ENCODE measurements around the gene LHFPL2.

The LHFPL2 gene

GRCh38 chr5:78634634-78635033 is 13.9 kb downstream of the LHFPL2 start:
- no peak for TF ChIP-seq CTCF (IDR thresholded peaks at IDR 0.05; ENCODE audit: insufficient read depth, low read length, poor library complexity, severe bottlenecking)
- no peak for TF ChIP-seq EZH2phosphoT487 (conservative IDR thresholded peaks at IDR 0.05; ENCODE audit: low read length)

GRCh38 chr5:78634229-78634628 is 14.3 kb downstream of the LHFPL2 start:
- H3K9ac ChIP-seq (ENCODE audit: low read length), result no peak overlapping the region
- no peaks in the 10 kb centered on the region for H3K27me3 ChIP-seq (ENCODE audit: low read length)
- H3K27ac ChIP-seq (ENCODE audit: low read depth, low read length), result no peak overlapping the region
- H3K79me2 ChIP-seq (ENCODE audit: insufficient read depth, low read length), result peaks cover 85% of the 10 kb centered on the region
- no peak overlapping the region for H3K4me3 ChIP-seq (ENCODE audit: insufficient read depth, low read length, poor library complexity, severe bottlenecking)
- peaks cover 27% of the 10 kb centered on the region for H3K36me3 ChIP-seq (ENCODE audit: low read length)
- no peak for TF ChIP-seq EZH2phosphoT487 (conservative IDR thresholded peaks at IDR 0.05; ENCODE audit: low read length)
- TF ChIP-seq CTCF (IDR thresholded peaks at IDR 0.05; ENCODE audit: insufficient read depth, low read length, poor library complexity, severe bottlenecking), result no peak
- no peaks in the 10 kb centered on the region for H3K9me3 ChIP-seq (ENCODE audit: insufficient read depth, low read length)
- no peak overlapping the region for H3K4me2 ChIP-seq (ENCODE audit: low read depth, low read length, poor library complexity, severe bottlenecking)
- H3K9me2 ChIP-seq (replicated peaks; ENCODE audit: insufficient read depth, low read length), result no peaks in the 10 kb centered on the region
- peaks cover 2% of the 10 kb centered on the region; the same call in 1 of the 2 replicates for H3F3A ChIP-seq (ENCODE audit: insufficient read depth)
- no peaks in the 10 kb centered on the region; the same call in 1 of the 2 replicates for H4K20me1 ChIP-seq (ENCODE audit: low read depth, low read length)
- H2AFZ ChIP-seq (ENCODE audit: low read depth, low read length, severe bottlenecking), result no peak overlapping the region

More at GRCh38 chr5:78634634-78635033, 13.9 kb downstream of the LHFPL2 start:
- H3K4me3 ChIP-seq (ENCODE audit: insufficient read depth, low read length, poor library complexity, severe bottlenecking), result no peak overlapping the region
- H2AFZ ChIP-seq (ENCODE audit: low read depth, low read length, severe bottlenecking), result no peak overlapping the region
- H3K36me3 ChIP-seq (ENCODE audit: low read length), result peaks cover 28% of the 10 kb centered on the region
- no peaks in the 10 kb centered on the region for H3K9me2 ChIP-seq (replicated peaks; ENCODE audit: insufficient read depth, low read length)
- peaks cover 4% of the 10 kb centered on the region; the same call in 1 of the 2 replicates for H3F3A ChIP-seq (ENCODE audit: insufficient read depth)
- H3K9ac ChIP-seq (ENCODE audit: low read length), result no peak overlapping the region
- no peaks in the 10 kb centered on the region for H3K9me3 ChIP-seq (ENCODE audit: insufficient read depth, low read length)
- H3K79me2 ChIP-seq (ENCODE audit: insufficient read depth, low read length), result peaks cover 85% of the 10 kb centered on the region
- no peaks in the 10 kb centered on the region; the same call in 1 of the 2 replicates for H4K20me1 ChIP-seq (ENCODE audit: low read depth, low read length)
- H3K27ac ChIP-seq (ENCODE audit: low read depth, low read length), result no peak overlapping the region
- H3K27me3 ChIP-seq (ENCODE audit: low read length), result no peaks in the 10 kb centered on the region
- H3K4me2 ChIP-seq (ENCODE audit: low read depth, low read length, poor library complexity, severe bottlenecking), result no peak overlapping the region

- Histone ChIP-seq H3K9ac (ENCODE audit: low read length) (no peak overlapping the region), H3K4me2 (ENCODE audit: low read depth, low read length, poor library complexity, severe bottlenecking) (no peak overlapping the region), H3K27ac (ENCODE audit: low read depth, low read length) (no peak overlapping the region), H3K4me3 (ENCODE audit: insufficient read depth, low read length, poor library complexity, severe bottlenecking) (no peak overlapping the region), H3K9me3 (ENCODE audit: insufficient read depth, low read length) (no peaks in the 10 kb centered on the region), H3F3A (ENCODE audit: insufficient read depth) (no peaks in the 10 kb centered on the region; the same call in 1 of the 2 replicates), H2AFZ (ENCODE audit: low read depth, low read length, severe bottlenecking) (no peak overlapping the region), H3K36me3 (ENCODE audit: low read length) (peaks cover 25% of the 10 kb centered on the region), H4K20me1 (ENCODE audit: low read depth, low read length) (peaks cover 3% of the 10 kb centered on the region; the same call in 1 of the 2 replicates), H3K9me2 (replicated peaks; ENCODE audit: insufficient read depth, low read length) (no peaks in the 10 kb centered on the region), H3K27me3 (ENCODE audit: low read length) (no peaks in the 10 kb centered on the region), H3K79me2 (ENCODE audit: insufficient read depth, low read length) (peaks cover 83% of the 10 kb centered on the region)
- no peak for TF ChIP-seq EZH2phosphoT487 (conservative IDR thresholded peaks at IDR 0.05; ENCODE audit: low read length)
- TF ChIP-seq CTCF (IDR thresholded peaks at IDR 0.05; ENCODE audit: insufficient read depth, low read length, poor library complexity, severe bottlenecking), result no peak
Measured at GRCh38 chr5:78633700-78634099, 14.9 kb downstream of the LHFPL2 start.
